ENCODE measurements around the gene TOPBP1.

GRCh38 chr3:133574260-133574881 lies 87.4 kb downstream of the TOPBP1 start:
- TF ChIP-seq YY1 (IDR thresholded peaks at IDR 0.05; ENCODE audit: low read depth) (no peak), ZBTB7A (IDR thresholded peaks at IDR 0.05; ENCODE audit: low read depth) (no peak)

Data from Ishikawa (cell line).